K562 (cell line): ENCODE data around the gene CTTNBP2. TPM values are rescaled to one million over a fixed set of nuclear protein-coding genes. Genes with fewer than 3 reads are reported as not detected.
A peak's percentile ranks its signal among the peaks of the same experiment; 100 is the strongest.

ENCODE experiments used
- ATAC-seq: fragments of 200-7000 bp; cut with Tn5 transposase; 3 replicates; pipeline ENCODE4 v1.9.1; 2020; ENCODE audit warnings: moderate library complexity
- BruUV-seq: library from RNA; stranded (reverse); fragments of 400-500 nt; replicated peaks from 2 replicates; lab custom pipeline; 2021; lab: Mats Ljungman, UMichigan
- CTCF ChIA-PET: fragments of 300-600 bp; formaldehyde crosslinking; extraction: SDS; loops from one replicate; lab custom pipeline; 2021; ENCODE audit warnings: low intra/inter-chr PET ratio; lab: Yijun Ruan, JAX
- POLR2A ChIA-PET: fragments of 300-600, 350-650 bp; sonication (Branson Sonifier 250); formaldehyde crosslinking; extraction: SDS; loops from one replicate; lab custom pipeline; 2021; ENCODE audit warnings: antibody characterized with exemption, inconsistent platforms; lab: Yijun Ruan, JAX
- DNase-seq, 4 experiments: peaks; one replicate each; pipeline versions ENCODE4 v3.0.0 to v3.0.0-alpha.2; 2011 to 2018; ENCODE audit warnings: low spot score in 3 of 4, mixed read lengths in 3 of 4; ENCODE audit errors: extremely low read depth in 1 of 4
- FAIRE-seq: peaks from 2 replicates; lab custom pipeline; 2011; peaks lifted over from hg19 to GRCh38; lab: Jason Lieb, UNC
- H2AFZ ChIP-seq: 2 replicates; pipeline ENCODE4 v1.6.0; 2011; ENCODE audit warnings: low read depth, low read length, control low read depth, inconsistent platforms
- H3K27ac ChIP-seq: fragments of 200-600 bp; 3 replicates; pipeline ENCODE4 v1.8.0; 2011; ENCODE audit warnings: low read depth, mild to moderate bottlenecking, control low read depth, inconsistent platforms, low read length, moderate library complexity, mixed read lengths; ENCODE audit errors: extremely low read depth
- H3K27me3 ChIP-seq, 2 experiments: fragments of 300-600 bp in 1 of 2; 2 replicates in 1 of 2; 3 replicates in 1 of 2; pipeline versions ENCODE4 v1.6.0 to v1.8.0; 2011; ENCODE audit warnings: inconsistent platforms in 2 of 2, low read length in 2 of 2, mild to moderate bottlenecking in 1 of 2, mixed read lengths in 1 of 2, moderate library complexity in 1 of 2; ENCODE audit not compliant: control insufficient read depth in 2 of 2, insufficient read depth in 2 of 2
- H3K36me3 ChIP-seq: fragments of 300-600 bp; 3 replicates; pipeline ENCODE4 v1.8.0; 2011; ENCODE audit warnings: mild to moderate bottlenecking, low read length, inconsistent platforms; ENCODE audit not compliant: control insufficient read depth, insufficient read depth
- H3K4me1 ChIP-seq, 2 experiments: fragments of 200-600 bp in 1 of 2; replicated peaks in 1 of 2; 2 replicates in 1 of 2; 3 replicates in 1 of 2; pipeline versions ENCODE4 v1.5.1 to v1.8.0; 2011; ENCODE audit warnings: inconsistent platforms in 2 of 2, low read length in 2 of 2, mild to moderate bottlenecking in 1 of 2, mixed read lengths in 1 of 2, moderate library complexity in 1 of 2; ENCODE audit not compliant: control insufficient read depth in 2 of 2, insufficient read depth in 2 of 2
- H3K4me2 ChIP-seq: 2 replicates; pipeline ENCODE4 v1.6.1; 2011; ENCODE audit warnings: low read length, control low read depth, inconsistent platforms, mixed read lengths; ENCODE audit not compliant: insufficient read depth
- H3K4me3 ChIP-seq: fragments of 200-600 bp; sonication (generic), shearing (Covaris generic); 2 replicates; pipeline ENCODE4 v1.5.1; 2016; ENCODE audit warnings: control low read depth, inconsistent platforms
- H3K79me2 ChIP-seq: fragments of 200-600 bp; 3 replicates; pipeline ENCODE4 v1.8.0; 2011; ENCODE audit warnings: low read length, inconsistent platforms; ENCODE audit not compliant: control insufficient read depth, insufficient read depth
- H3K9ac ChIP-seq, 2 experiments: 2 replicates each; pipeline versions ENCODE4 v1.6.0 to v1.6.1; 2011; ENCODE audit warnings: low read depth in 2 of 2, low read length in 2 of 2, control low read depth in 1 of 2, inconsistent platforms in 1 of 2, mild to moderate bottlenecking in 1 of 2, mixed read lengths in 1 of 2; ENCODE audit not compliant: insufficient read depth in 1 of 2
- H3K9me1 ChIP-seq: one replicate; pipeline ENCODE4 v1.6.0; 2011; ENCODE audit warnings: inconsistent platforms, mild to moderate bottlenecking, low read length, moderate library complexity; ENCODE audit not compliant: control insufficient read depth, insufficient read depth
- H3K9me3 ChIP-seq: replicated peaks from 2 replicates; pipeline ENCODE4 v1.5.1; 2011; ENCODE audit warnings: low read depth, low read length, inconsistent platforms; ENCODE audit not compliant: control insufficient read depth, insufficient read depth
- H4K20me1 ChIP-seq: replicated peaks from 2 replicates; pipeline ENCODE4 v1.6.1; 2011; ENCODE audit warnings: low read length, inconsistent platforms, mixed read lengths; ENCODE audit not compliant: control insufficient read depth, insufficient read depth
- GTF3C2 ChIP-seq: IDR thresholded peaks from 3 replicates; pipeline ENCODE4 v1.6.1; 2011; ENCODE audit warnings: borderline replicate concordance, mild to moderate bottlenecking, moderate library complexity; ENCODE audit not compliant: insufficient read length; ENCODE audit errors: extremely low read depth
- ID3 ChIP-seq, 2 experiments: fragments of 250-450 bp in 1 of 2; fragments of 450-650 bp in 1 of 2; sonication (Bioruptor Pico) in 1 of 2; IDR thresholded peaks; 2 replicates each; pipeline versions ENCODE4 v1.6.1 to v1.8.0; 2016 to 2021; ENCODE audit warnings: mild to moderate bottlenecking in 2 of 2, moderate library complexity in 2 of 2, missing compliant biosample characterization in 1 of 2, missing genetic modification characterization in 1 of 2
- NEUROD1 ChIP-seq: fragments of 150-350 bp; IDR thresholded peaks from 2 replicates; pipeline ENCODE4 v1.6.1; 2014; ENCODE audit warnings: borderline replicate concordance, low read length, low read depth; ENCODE audit not compliant: partially characterized antibody
- NFYB ChIP-seq: IDR thresholded peaks from 2 replicates; pipeline ENCODE4 v1.6.1; 2011; ENCODE audit warnings: mild to moderate bottlenecking, moderate library complexity; ENCODE audit not compliant: insufficient read length; ENCODE audit errors: extremely low read depth
- RNF2 ChIP-seq: sonication (generic); IDR thresholded peaks from 2 replicates; pipeline ENCODE4 v1.6.1; 2016
- SLC30A9 ChIP-seq: fragments of 250-450 bp; sonication (Bioruptor Pico); IDR thresholded peaks from 2 replicates; pipeline ENCODE4 v1.8.0; 2022; ENCODE audit warnings: mild to moderate bottlenecking, moderate library complexity
- ZNF445 ChIP-seq: fragments of 250-450 bp; sonication (Bioruptor Pico); IDR thresholded peaks from 2 replicates; pipeline ENCODE4 v1.4.0; 2020; ENCODE audit warnings: low read depth, mild to moderate bottlenecking, moderate library complexity
- ZZZ3 ChIP-seq: fragments of 450-650 bp; IDR thresholded peaks from 2 replicates; pipeline ENCODE4 v1.6.1; 2016; ENCODE audit warnings: antibody characterized with exemption, mild to moderate bottlenecking, moderate library complexity
- WGBS: fragments of 100-300 bp; shearing (Covaris generic); methylation state at CpG from one replicate; pipeline ENCODE4 v1.1.6; 2016; ENCODE audit warnings: low coverage, mixed read lengths; ENCODE audit not compliant: insufficient coverage; ENCODE audit errors: missing lambda C conversion rate; 5-methylcytosine and 5-hydroxymethylcytosine counted together
- in situ Hi-C: fragments of 300-500 bp; cut with MboI; formaldehyde crosslinking; loops from 4 replicates; pipeline ENCODE4 v1.15.0; 2018; ENCODE audit warnings: inconsistent platforms, mixed read lengths
- intact Hi-C: fragments of 100-400 bp; cut with micrococcal nuclease; formaldehyde crosslinking; loops from 2 replicates; pipeline ENCODE4 v1.14.2; 2022
- polyA plus RNA-seq, 8 experiments: library from polyadenylated mRNA; depleted of rRNA in 4 of 8; stranded (reverse) in 5 of 8; unstranded in 3 of 8; fragments of >200 nt; fragmentation: Nextera tagmentation in 2 of 8; fragmentation: Illumina TruSeq in 1 of 8; extraction: Ambion mirVana in 2 of 8; extraction: Trizol in 1 of 8; gene quantifications; 2 replicates each; pipeline versions ENCODE4 v1.2.1 to v1.2.3, GENCODE V29; 2011 to 2014; ENCODE audit warnings: inconsistent platforms in 1 of 8, missing spikeins in 1 of 8
- total RNA-seq, 7 experiments: library from RNA; depleted of rRNA in 6 of 7; stranded (reverse); fragments of >200 nt in 6 of 7; fragmentation: Illumina TruSeq in 2 of 7; extraction: Trizol in 2 of 7; gene quantifications; 2 replicates each; pipeline versions ENCODE4 v1.2.1 to v1.2.3, GENCODE V29; 2011 to 2021; ENCODE audit warnings: low replicate concordance in 1 of 7
- TF ChIP-seq, protein P1 (sequence below): fragments of 250-450 bp; sonication (Bioruptor Pico); IDR thresholded peaks from 2 replicates; pipeline ENCODE4 v1.5.0; 2021
- TF ChIP-seq, protein P2 (sequence below): IDR thresholded peaks from 2 replicates; pipeline ENCODE4 v1.6.1; 2011; ENCODE audit warnings: borderline replicate concordance, low read depth, mild to moderate bottlenecking, moderate library complexity, low read length; ENCODE audit not compliant: insufficient read depth, poor library complexity, severe bottlenecking
- TF ChIP-seq, protein P3 (sequence below): fragments of 450-650 bp; IDR thresholded peaks from 2 replicates; pipeline ENCODE4 v1.6.1; 2018; ENCODE audit warnings: mild to moderate bottlenecking, low read depth; ENCODE audit not compliant: partially characterized antibody

CTTNBP2 gene
- total and polyA plus RNA-seq, 9 of the 15 experiments (the other 6 are each of a cell fraction or from before 2014, with no cell fraction given): 0.05 TPM; not detected in 8

DNA sequence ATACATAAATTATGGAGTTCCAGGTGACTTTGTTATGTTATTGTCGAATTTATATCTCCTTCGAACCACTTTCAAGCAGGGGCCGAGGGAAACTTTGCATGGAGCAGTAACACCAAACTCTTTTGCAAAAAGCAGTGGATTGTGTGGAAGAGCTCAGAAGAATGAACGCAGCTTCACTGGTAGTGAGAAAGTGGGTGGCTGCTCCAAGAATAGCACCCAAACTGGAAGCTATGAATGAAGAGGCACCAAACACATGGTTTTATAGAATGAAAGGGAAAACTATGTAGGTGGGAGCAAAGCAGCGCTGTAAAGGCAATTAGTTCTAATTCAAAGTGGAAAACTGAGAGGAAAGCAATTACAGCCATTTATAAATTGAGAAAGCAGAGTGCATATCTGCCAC lies 67.2 kb downstream of the CTTNBP2 start:
- ATAC-seq: no peak
- POLR2A ChIA-PET: interaction anchor here (2.5 kb wide), 1 partner anchor 13 kb away, joined by 8 read pairs; no protein-coding TSS in a partner anchor
- TF ChIP-seq, protein P1, sequence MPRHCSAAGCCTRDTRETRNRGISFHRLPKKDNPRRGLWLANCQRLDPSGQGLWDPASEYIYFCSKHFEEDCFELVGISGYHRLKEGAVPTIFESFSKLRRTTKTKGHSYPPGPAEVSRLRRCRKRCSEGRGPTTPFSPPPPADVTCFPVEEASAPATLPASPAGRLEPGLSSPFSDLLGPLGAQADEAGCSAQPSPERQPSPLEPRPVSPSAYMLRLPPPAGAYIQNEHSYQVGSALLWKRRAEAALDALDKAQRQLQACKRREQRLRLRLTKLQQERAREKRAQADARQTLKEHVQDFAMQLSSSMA (CRISPR knock-in tag): no peak
- TF ChIP-seq ZZZ3 (no peak), ZNF445 (CRISPR knock-in tag) (no peak), SLC30A9 (CRISPR knock-in tag) (no peak), NEUROD1 (no peak), NFYB (no peak), ID3 (CRISPR knock-in tag; IDR thresholded peaks at IDR 0.05) (no peak), ID3 (tag; IDR thresholded peaks at IDR 0.05) (no peak), GTF3C2 (no peak), RNF2 (no peak)
- TF ChIP-seq, protein P2, sequence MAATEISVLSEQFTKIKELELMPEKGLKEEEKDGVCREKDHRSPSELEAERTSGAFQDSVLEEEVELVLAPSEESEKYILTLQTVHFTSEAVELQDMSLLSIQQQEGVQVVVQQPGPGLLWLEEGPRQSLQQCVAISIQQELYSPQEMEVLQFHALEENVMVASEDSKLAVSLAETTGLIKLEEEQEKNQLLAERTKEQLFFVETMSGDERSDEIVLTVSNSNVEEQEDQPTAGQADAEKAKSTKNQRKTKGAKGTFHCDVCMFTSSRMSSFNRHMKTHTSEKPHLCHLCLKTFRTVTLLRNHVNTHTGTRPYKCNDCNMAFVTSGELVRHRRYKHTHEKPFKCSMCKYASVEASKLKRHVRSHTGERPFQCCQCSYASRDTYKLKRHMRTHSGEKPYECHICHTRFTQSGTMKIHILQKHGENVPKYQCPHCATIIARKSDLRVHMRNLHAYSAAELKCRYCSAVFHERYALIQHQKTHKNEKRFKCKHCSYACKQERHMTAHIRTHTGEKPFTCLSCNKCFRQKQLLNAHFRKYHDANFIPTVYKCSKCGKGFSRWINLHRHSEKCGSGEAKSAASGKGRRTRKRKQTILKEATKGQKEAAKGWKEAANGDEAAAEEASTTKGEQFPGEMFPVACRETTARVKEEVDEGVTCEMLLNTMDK: no peak
- TF ChIP-seq, protein P3, sequence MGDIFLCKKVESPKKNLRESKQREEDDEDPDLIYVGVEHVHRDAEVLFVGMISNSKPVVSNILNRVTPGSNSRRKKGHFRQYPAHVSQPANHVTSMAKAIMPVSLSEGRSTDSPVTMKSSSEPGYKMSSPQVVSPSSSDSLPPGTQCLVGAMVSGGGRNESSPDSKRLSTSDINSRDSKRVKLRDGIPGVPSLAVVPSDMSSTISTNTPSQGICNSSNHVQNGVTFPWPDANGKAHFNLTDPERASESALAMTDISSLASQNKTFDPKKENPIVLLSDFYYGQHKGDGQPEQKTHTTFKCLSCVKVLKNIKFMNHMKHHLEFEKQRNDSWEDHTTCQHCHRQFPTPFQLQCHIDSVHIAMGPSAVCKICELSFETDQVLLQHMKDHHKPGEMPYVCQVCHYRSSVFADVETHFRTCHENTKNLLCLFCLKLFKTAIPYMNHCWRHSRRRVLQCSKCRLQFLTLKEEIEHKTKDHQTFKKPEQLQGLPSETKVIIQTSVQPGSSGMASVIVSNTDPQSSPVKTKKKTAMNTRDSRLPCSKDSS: no peak

More for the DNA sequence above, 67.2 kb downstream of the CTTNBP2 start:
- intact Hi-C loops: no loop called here
- Histone ChIP-seq H4K20me1 (no peaks in the 10 kb centered on the region), H3K27me3 (no peaks in the 10 kb centered on the region), H3K4me3 (no peak overlapping the region), H3K9me3 (no peaks in the 10 kb centered on the region), H3K36me3 (no peaks in the 10 kb centered on the region), H3K4me1 (no peaks in the 10 kb centered on the region), H3K79me2 (no peaks in the 10 kb centered on the region), H3K4me2 (no peak overlapping the region), H3K27ac (no peak overlapping the region), H2AFZ (peak overlapping the region; percentile 35), H3K9ac (no peak overlapping the region), H3K9me1 (no peaks in the 10 kb centered on the region)
- FAIRE-seq (no peak), DNase-seq (no peak)
- WGBS: 7% methylated on average over 5 of the region's 5 CpGs
- BruUV-seq: no TSS peak
- in situ Hi-C loops: no loop called here
- CTCF ChIA-PET: no interaction called here
